Measurements from ENCODE around the gene ADGRE3. TPM values are rescaled to one million over a fixed set of nuclear protein-coding genes. Genes with fewer than 3 reads are reported as not detected.

The ADGRE3 gene, protein sequence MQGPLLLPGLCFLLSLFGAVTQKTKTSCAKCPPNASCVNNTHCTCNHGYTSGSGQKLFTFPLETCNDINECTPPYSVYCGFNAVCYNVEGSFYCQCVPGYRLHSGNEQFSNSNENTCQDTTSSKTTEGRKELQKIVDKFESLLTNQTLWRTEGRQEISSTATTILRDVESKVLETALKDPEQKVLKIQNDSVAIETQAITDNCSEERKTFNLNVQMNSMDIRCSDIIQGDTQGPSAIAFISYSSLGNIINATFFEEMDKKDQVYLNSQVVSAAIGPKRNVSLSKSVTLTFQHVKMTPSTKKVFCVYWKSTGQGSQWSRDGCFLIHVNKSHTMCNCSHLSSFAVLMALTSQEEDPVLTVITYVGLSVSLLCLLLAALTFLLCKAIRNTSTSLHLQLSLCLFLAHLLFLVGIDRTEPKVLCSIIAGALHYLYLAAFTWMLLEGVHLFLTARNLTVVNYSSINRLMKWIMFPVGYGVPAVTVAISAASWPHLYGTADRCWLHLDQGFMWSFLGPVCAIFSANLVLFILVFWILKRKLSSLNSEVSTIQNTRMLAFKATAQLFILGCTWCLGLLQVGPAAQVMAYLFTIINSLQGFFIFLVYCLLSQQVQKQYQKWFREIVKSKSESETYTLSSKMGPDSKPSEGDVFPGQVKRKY
- total RNA-seq = 17.3 TPM
- long read RNA-seq, transcript ADGRE3-201 (16 exons, 2,254 nt) = major isoform, 21 of 27 reads
- long read RNA-seq, partial matches to known transcripts = 2 of 27 reads
- long read RNA-seq, other reads (novel, unspliced or antisense) = 4 of 27 reads

DNA sequence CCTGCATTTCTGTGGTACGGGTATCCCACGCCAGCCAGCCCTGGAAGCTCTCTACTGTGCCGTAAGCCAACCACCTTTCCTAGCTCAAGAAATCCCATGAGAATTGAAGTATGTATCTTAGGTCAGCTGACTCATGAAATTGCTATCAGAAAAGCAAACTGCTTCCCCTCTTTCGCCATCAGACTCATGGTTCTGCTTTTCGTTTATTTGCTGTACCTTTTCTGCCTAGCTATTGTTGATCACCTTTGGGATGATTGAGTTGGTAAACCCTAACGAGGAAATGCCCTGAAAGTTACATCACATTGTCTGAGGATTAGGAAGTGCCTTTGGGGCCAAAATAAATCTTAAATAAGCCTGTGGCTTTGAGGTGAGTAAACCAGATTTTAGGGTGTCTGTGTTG, at the start of gene ADGRE3:
TSS of gene ADGRE3 (minus strand) at position 81 of the 400 bp plus-strand sequence. CDS start at position 7, 74 bp downstream.
- ATAC-seq (peak; percentile 45), DNase-seq (no peak)
- Histone ChIP-seq H3K27me3 (no peaks in the 10 kb centered on the region), H3K36me3 (no peaks in the 10 kb centered on the region), H3K4me1 (no peaks in the 10 kb centered on the region), H3K9me3 (no peaks in the 10 kb centered on the region), H3K4me3 (peak within 1 kb of the TSS; percentile 15), H3K27ac (peak within 1 kb of the TSS; percentile 7)
- intact Hi-C loops (cut with DNase I) = no loop called here
- TF ChIP-seq, protein P1, sequence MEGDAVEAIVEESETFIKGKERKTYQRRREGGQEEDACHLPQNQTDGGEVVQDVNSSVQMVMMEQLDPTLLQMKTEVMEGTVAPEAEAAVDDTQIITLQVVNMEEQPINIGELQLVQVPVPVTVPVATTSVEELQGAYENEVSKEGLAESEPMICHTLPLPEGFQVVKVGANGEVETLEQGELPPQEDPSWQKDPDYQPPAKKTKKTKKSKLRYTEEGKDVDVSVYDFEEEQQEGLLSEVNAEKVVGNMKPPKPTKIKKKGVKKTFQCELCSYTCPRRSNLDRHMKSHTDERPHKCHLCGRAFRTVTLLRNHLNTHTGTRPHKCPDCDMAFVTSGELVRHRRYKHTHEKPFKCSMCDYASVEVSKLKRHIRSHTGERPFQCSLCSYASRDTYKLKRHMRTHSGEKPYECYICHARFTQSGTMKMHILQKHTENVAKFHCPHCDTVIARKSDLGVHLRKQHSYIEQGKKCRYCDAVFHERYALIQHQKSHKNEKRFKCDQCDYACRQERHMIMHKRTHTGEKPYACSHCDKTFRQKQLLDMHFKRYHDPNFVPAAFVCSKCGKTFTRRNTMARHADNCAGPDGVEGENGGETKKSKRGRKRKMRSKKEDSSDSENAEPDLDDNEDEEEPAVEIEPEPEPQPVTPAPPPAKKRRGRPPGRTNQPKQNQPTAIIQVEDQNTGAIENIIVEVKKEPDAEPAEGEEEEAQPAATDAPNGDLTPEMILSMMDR (IDR thresholded peaks at IDR 0.05) = no peak

DNA sequence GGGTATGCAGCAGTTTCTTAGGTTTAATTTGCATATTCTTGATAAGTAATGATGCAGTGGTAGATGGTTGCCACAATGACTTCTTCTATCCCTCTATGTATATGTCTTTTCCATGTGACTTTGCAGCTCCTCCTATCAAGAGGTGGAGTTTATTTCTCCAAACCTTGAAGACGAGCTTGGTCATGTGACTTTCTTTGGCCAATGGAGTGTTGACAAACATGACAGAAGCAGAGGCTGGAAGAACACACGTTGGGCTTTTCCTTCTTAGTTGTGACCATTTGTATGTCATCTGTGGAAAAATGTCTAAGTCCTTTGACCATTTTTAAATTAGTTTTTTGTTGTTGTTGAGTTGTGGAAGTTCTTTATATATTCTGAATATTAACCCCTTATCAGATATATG, 47.5 kb upstream of the ADGRE3 start:
- H3K4me3 ChIP-seq = no peak overlapping the region
- no peaks in the 10 kb centered on the region for H3K4me1 ChIP-seq
- H3K9me3 ChIP-seq = peaks cover 94% of the 10 kb centered on the region
- intact Hi-C loops (cut with DNase I) = no loop called here
- peaks cover 16% of the 10 kb centered on the region for H3K36me3 ChIP-seq
- no peak for ATAC-seq
- DNase-seq = no peak
- no peaks in the 10 kb centered on the region for H3K27me3 ChIP-seq
- TF ChIP-seq, protein P1 (IDR thresholded peaks at IDR 0.05) = no peak
- no peak overlapping the region for H3K27ac ChIP-seq

DNA sequence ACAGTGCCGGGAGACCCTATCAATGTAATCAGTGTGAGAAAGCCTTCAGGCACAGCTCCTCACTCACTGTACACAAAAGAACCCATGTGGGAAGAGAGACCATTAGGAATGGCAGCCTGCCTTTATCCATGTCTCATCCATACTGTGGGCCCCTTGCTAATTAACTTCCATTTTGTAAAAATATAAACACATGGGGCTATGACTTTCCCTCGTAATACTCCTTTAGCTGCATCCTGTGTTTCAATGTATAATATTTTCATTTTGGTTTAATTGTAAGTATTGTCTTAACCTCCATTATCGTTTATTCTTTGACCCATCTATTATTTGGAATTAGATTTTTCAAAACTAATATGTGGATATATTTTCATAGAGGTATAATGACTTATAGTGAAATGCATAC, 44.5 kb upstream of the ADGRE3 start:
- ATAC-seq = no peak
- Histone ChIP-seq H3K9me3 (peaks cover 87% of the 10 kb centered on the region), H3K4me1 (no peaks in the 10 kb centered on the region), H3K4me3 (no peak overlapping the region), H3K27ac (no peak overlapping the region), H3K36me3 (peaks cover 42% of the 10 kb centered on the region), H3K27me3 (no peaks in the 10 kb centered on the region)
- TF ChIP-seq, protein P1 (IDR thresholded peaks at IDR 0.05) = no peak
- no peak for DNase-seq
- intact Hi-C loops (cut with DNase I) = no loop called here

DNA sequence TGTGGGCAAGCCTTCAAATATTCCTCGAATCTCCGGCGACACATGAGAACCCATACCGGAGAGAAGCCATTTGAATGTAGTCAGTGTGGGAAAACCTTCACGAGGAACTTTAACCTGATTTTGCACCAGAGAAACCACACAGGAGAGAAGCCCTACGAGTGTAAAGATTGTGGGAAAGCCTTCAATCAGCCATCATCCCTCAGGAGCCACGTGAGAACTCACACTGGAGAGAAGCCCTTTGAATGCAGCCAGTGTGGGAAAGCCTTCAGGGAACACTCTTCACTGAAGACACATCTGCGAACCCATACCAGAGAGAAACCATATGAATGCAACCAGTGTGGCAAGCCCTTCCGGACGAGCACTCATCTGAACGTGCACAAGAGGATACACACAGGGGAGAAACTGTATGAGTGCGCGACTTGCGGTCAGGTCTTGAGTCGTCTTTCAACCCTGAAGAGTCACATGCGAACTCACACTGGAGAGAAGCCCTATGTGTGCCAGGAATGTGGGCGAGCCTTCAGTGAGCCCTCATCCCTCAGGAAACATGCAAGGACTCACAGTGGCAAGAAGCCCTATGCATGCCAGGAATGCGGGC, 44.0 kb upstream of the ADGRE3 start:
- Histone ChIP-seq H3K4me3 (no peak overlapping the region), H3K36me3 (peaks cover 47% of the 10 kb centered on the region), H3K27me3 (no peaks in the 10 kb centered on the region), H3K4me1 (no peaks in the 10 kb centered on the region), H3K9me3 (peaks cover 82% of the 10 kb centered on the region), H3K27ac (no peak overlapping the region)
- intact Hi-C loops (cut with DNase I) = no loop called here
- no peak for ATAC-seq
- TF ChIP-seq, protein P1 (IDR thresholded peaks at IDR 0.05) = no peak
- no peak for DNase-seq

DNA sequence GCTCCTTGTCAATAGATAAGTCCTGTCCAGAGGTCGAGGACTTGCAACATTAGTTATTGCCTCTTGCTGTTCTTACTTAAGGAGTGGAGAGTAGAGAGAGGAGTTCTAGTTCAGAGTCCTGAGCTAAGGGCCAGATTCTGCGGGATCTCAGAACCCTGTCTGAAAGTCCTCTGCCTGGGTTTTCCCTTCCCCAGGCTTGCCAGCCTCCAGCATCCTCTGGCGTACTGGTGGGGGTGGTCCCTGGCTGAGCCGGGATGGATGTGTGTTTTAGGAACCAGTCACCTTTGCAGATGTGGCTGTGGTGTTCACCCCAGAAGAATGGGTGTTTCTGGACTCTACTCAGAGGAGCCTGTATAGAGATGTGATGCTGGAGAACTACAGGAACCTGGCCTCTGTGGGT, 41.2 kb upstream of the ADGRE3 start:
- H3K4me1 ChIP-seq = no peaks in the 10 kb centered on the region
- ATAC-seq (no peak), DNase-seq (no peak)
- intact Hi-C loops (cut with DNase I) = no loop called here
- H3K36me3 ChIP-seq = peaks cover 60% of the 10 kb centered on the region
- no peak overlapping the region for H3K27ac ChIP-seq
- TF ChIP-seq, protein P1 (IDR thresholded peaks at IDR 0.05) = no peak
- H3K4me3 ChIP-seq = no peak overlapping the region
- no peaks in the 10 kb centered on the region for H3K27me3 ChIP-seq
- H3K9me3 ChIP-seq = peaks cover 54% of the 10 kb centered on the region

All from upper lobe of right lung (tissue), 1 donor.